H1 (cell line): ENCODE measurements around the gene APBB1. TPM values are rescaled to one million over a fixed set of nuclear protein-coding genes. Genes with fewer than 3 reads are reported as not detected.

ENCODE experiments used
- CBX8 ChIP-seq: fragments of 300-800, 300-1000 bp; sonication (generic); IDR thresholded peaks from 2 replicates; pipeline ENCODE4 v1.7.1; 2016; ENCODE audit warnings: low read depth, low read length, borderline replicate concordance
- CHD2 ChIP-seq: IDR thresholded peaks from 2 replicates; pipeline ENCODE4 v1.6.1; 2012; ENCODE audit warnings: low read length, improper control_type of control experiment
- CREB1 ChIP-seq: IDR thresholded peaks from 2 replicates; pipeline ENCODE4 v1.6.1; 2012; ENCODE audit warnings: inconsistent platforms
- GTF2F1 ChIP-seq: IDR thresholded peaks from 2 replicates; pipeline ENCODE4 v1.6.1; 2012; ENCODE audit warnings: low read depth, low read length, improper control_type of control experiment, borderline replicate concordance
- KDM4A ChIP-seq: IDR thresholded peaks from one replicate; pipeline ENCODE4 v1.7.1; 2012; ENCODE audit warnings: low read depth, mild to moderate bottlenecking, moderate library complexity, low read length, inconsistent platforms; ENCODE audit not compliant: severe bottlenecking
- KDM5A ChIP-seq: fragments of 200-600 bp; IDR thresholded peaks from 2 replicates; pipeline ENCODE4 v1.7.1; 2012; ENCODE audit warnings: mild to moderate bottlenecking, low read length, inconsistent platforms, mixed read lengths
- POU5F1 ChIP-seq: IDR thresholded peaks from 2 replicates; pipeline ENCODE4 v1.6.1; 2011; ENCODE audit warnings: low read depth, mild to moderate bottlenecking, low read length, moderate library complexity
- polyA plus RNA-seq, 7 experiments: library from polyadenylated mRNA; depleted of rRNA in 3 of 7; stranded (reverse) in 5 of 7; unstranded in 2 of 7; fragments of >200 nt in 5 of 7; fragments of 200-250 nt in 2 of 7; gene quantifications; 1 replicate in 5 of 7; 2 replicates in 1 of 7; 4 replicates in 1 of 7; pipeline versions ENCODE4 v1.2.1 to v1.2.3, GENCODE V29; 2011 to 2013; ENCODE audit warnings: missing spikeins in 2 of 7, mixed read lengths in 2 of 7
- total RNA-seq: library from RNA; stranded (reverse); fragmentation: NEBNext Ultra II Directional; extraction: Animal tissue kit (Norgen Biotek cat#: 25700); gene quantifications from 2 replicates; pipeline ENCODE4 v1.2.1, GENCODE V29; 2021
- TF ChIP-seq, protein P1 (sequence below): IDR thresholded peaks from 2 replicates; pipeline ENCODE4 v1.6.1; 2012; ENCODE audit warnings: inconsistent platforms

Gene APBB1
- total and polyA plus RNA-seq, 2 of the 8 experiments (the other 6 are each of a cell fraction or from before 2014, with no cell fraction given): 23.9 to 33.1 TPM

DNA sequence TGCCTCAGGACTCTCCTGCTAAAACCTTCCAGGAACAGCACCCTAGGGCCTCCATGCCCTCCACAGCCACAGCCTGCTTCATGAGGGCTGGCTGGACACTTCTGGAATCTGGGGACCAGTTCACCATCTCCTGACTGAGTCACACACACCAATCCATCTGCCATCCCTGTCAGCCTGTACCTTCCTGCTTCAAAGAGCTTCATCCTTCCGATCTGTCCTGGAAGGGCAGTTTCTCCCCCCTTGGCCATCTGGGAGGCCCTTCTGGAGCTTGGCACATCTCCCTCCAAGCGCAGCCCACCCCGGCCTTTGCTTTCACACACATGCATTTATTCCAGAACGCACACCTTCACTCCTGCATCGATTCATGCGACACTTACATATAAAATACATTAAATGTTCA lies 13.0 kb downstream of the APBB1 start (continued):
- TF ChIP-seq, protein P1, sequence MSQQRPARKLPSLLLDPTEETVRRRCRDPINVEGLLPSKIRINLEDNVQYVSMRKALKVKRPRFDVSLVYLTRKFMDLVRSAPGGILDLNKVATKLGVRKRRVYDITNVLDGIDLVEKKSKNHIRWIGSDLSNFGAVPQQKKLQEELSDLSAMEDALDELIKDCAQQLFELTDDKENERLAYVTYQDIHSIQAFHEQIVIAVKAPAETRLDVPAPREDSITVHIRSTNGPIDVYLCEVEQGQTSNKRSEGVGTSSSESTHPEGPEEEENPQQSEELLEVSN: no peak
- TF ChIP-seq GTF2F1 (no peak), POU5F1 (no peak), CHD2 (no peak), CBX8 (no peak), CREB1 (no peak), KDM5A (no peak), KDM4A (no peak)
